GM18517 (cell line): ENCODE results near the gene MRGPRF.

ENCODE experiments used
- ATAC-seq: cut with Tn5 transposase; IDR thresholded peaks from one replicate; pipeline ENCODE4 v1.9.1; 2021; ENCODE audit warnings: mild to moderate bottlenecking, moderate library complexity; ENCODE audit not compliant: unreplicated experiment

MRGPRF gene, protein sequence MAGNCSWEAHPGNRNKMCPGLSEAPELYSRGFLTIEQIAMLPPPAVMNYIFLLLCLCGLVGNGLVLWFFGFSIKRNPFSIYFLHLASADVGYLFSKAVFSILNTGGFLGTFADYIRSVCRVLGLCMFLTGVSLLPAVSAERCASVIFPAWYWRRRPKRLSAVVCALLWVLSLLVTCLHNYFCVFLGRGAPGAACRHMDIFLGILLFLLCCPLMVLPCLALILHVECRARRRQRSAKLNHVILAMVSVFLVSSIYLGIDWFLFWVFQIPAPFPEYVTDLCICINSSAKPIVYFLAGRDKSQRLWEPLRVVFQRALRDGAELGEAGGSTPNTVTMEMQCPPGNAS

DNA sequence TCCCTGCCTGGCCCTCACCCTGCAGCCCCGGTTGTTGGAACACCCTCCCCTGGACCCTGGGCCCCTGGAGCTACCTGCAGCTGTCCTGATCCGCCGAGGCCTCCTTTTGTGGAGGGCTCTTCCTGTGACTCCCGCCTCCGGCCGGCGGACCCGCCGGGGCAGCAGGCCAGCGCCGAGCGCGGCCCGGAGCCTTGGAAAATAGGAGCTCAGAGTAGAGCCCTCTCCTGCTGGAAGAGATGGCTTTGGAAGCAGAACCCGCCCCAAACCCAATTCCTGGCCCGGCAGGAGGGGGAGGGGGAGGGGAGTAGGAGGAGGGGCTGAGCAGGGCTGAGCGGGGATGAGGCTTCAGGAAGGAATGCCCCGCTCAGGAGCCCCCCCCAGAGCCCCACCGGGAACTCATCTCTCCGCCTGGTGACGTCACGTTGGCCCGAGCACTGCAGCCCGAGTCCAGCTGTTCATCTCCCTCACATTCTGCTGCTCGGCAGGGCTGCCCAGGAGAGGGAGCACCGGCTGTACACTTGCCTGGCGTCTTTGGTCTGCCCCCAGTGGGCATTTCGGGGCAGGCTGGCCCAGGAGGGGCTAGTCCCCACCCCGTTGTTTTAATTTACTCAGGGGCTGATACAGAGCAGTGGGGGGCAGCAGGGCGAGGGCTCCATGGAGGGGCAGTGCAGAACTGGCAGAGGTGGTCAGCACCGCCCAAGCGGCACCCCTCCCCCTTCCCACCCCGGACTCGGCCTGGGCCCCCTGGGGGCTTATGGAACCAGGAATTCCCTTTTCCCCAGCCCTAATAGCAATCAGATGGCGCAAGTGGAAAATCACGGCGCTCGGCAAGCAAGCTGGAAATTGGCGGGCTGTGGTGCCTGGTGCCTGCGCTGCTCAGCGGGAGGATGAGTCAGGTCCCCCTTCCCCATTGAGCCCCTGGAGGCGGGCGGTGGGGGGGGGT is at the start of gene MRGPRF:
MRGPRF (minus strand) TSS at position 238 of the 943 bp plus-strand sequence. CDS start 3,345 bp downstream, outside the sequence.
- ATAC-seq: no peak

DNA sequence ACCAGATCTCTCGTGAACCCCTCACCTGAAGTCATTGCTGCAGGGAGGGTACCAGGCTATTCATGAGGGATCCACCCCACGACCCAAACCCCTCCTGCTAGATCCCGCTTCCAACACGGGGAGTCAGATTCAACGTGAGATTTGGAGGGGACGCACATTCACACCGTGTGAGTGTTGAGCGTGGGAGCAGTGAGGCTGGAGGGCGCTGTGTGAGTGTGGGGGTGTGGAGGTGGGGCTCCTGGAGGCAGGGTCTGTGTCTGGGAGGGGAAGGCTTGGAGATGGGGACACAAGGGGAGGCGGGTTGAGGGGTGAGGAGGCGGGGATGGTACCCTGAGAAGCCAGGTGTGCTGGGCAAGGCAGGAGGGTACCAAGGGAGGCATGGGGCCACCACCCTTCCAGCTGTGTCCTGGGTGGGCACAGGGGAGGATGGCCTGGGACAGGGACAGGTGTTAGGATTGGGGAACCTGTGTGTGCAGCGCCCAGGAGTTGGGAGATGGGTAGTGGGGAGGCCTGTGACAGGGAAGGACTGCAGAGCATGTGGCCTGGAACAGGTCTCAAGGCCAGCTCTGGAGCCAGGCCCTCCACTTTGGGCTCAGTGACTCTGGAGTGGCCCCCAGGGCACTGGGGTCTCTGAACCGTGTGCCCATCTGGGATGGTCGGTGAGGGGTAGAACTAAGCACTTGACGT is 49.3 kb upstream of the MRGPRF start:
- no peak for ATAC-seq

DNA sequence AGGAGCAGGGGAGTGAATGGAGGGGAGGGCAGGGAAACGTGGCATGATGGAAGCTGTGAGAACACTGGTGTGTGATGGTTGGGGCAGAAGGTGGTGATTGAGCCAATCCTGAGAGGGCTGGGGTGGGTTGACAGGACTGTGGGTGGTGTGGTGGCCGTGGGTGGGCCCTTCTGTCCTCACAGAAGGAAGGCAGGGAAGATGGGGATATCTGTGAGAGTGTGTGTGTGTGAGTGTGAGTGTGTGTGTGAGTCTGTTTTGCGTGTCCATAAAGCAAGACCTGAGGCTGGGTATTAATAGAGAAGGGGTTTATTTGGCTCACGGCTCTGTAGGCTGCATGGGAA is 48.6 kb upstream of the MRGPRF start:
- no peak for ATAC-seq

DNA sequence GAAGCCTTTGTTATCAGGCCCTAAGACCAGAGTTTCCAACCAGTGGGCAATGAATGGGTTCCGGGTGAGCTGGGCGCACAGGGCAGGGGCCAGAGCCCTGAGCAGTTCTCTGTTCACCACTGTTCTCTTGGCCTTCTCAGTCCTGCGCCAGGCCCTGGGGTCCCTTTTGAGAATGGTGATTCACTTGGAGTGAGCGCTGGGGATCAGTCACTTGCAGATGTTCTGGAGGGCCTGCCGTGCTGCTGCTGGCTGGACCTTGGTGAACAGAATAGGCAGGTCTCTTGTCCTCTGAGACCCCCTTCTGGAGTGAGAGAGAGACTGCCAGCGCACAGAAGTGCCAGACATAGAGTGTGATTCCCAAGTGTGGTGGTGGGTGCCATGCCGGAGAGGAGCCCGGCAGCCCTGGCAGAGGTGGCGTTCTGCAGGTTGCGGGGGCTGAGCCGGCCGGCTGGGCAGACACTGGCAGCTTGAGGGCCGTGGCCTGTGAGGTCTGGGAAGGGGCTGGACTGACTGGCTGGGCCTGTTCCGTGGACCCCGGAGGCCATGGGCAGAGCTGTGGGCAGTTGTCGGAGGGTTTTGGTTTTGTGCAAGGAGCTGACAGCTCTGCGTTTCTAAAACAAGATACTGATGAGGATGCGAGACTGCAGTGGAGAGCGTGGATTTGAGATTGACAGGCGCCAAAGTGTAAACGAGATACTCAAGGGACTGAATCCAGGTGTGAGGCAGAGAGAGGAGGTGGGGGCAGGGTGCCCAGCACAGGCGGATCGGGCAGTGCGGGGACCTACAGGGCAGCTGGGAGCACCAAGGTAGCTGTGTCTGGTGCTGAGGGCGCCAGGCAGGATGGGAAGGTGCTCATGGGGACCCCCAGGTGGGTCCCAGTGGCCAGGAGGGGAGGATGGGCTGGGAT is 48.0 kb upstream of the MRGPRF start:
- ATAC-seq: no peak

DNA sequence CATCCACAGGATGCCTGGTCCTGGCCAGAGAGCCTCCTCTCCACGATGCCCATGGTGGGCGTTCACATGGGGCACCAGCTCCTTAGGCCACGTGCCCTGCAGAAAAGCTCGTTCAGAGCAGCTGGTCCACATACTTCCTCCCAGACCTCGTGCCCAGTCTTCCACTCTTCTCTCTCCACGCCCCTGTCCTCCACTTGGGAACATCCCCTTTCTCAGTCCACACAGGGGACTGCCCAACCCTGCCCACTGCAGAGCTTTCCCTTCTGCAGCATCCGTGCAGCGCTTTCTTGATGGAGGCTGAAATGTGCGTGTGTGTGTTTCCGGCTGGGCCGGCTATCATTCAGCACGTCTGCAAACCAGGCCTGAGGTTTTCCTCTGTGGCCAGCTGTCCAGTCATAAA is 46.9 kb upstream of the MRGPRF start:
- no peak for ATAC-seq

DNA sequence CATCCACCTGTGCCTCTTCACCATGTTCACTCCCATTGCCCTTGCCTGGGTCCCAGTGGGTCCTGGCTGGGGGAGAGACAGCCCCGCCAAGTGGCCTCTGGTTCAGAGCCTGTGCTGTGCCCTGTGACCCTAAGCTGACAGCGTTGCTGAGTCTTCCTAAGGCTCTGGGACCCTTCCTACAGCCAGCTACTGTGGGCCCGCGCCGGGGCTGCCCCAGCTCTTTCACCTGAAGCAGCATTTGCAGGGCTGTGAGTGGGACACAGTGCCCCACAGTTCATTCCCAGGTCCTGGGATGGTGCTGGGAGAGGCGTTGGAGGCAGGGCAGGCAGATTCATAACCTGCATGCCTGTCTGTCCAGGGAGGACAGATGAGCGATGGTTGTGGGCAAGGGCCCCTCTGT is 46.4 kb upstream of the MRGPRF start:
- ATAC-seq: no peak

DNA sequence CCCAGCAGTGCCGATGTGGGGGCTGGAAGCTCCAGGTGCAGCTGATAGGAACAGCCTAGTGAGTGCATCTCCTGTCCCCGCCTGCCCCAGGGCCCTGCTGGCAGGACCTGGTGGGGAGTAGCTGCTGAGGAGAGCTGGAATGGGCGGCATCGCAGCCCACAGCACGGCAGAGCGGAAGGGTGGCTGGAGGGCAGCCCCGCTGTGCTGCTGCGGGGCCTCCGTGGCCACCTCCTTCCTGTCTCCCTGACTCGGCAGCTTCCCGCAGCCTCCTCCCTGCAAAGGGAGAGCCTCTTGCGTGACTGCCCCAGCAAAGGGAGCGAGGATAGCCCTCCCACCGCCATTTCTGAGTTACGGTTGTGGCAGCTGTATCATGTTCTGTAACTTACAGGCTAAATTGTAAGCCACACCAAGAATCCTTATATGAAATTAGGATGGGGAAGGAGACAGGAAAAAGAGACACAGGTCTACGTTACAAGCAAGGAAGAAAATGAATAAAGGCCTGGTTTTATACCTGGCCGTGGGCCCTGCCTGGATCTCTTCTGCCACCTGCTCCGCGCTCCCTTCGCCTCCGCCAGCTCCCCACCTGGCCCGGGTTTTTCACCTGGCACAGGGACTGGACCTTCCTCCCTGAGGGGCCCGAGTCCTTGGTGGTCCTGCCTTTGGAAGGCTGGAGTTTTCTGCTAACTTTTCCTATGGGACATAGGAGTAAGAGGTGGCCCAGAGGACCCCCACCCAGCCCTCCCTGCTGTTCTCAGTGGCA is 45.6 kb upstream of the MRGPRF start:
- no peak for ATAC-seq

DNA sequence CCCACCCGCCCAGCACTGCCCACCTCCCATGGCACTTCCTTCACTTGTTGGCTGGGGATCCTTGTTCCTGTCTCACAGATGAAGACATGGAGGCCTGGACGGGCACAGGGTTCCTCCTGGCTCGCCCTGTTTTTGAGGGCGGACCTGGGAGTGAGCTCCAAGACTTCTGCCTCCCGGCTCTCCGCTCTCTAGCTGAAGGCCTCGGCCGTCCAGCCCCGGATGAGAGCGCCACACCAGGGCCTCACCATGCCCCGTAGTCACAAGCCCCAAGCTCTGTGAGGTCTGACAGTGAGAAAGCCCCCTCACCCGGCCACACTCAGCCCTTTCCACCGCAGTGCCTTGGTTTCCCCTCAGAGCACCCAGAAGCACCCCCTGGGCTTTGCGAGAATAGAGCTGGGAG is 44.8 kb upstream of the MRGPRF start:
- ATAC-seq: no peak

DNA sequence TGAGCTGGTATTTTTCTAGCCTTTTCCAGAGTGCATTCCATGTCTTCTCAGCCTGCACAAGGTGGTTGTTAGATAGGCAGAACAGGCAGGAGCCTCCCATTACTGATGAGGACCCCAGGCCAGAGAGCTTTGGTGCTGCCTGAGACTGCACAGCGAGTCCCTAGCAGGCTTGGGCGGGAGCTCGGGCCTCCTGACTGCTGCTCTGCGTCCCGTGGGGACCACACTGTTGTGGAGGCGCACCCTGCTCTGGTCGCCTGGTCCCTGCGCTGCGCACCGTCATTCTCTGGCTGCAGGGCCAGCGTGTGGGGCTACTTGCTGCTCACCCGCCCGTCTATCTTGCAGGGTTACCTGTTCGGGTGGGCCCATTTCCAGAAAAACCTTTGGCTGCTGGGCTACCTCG is 44.2 kb upstream of the MRGPRF start:
- ATAC-seq: no peak

DNA sequence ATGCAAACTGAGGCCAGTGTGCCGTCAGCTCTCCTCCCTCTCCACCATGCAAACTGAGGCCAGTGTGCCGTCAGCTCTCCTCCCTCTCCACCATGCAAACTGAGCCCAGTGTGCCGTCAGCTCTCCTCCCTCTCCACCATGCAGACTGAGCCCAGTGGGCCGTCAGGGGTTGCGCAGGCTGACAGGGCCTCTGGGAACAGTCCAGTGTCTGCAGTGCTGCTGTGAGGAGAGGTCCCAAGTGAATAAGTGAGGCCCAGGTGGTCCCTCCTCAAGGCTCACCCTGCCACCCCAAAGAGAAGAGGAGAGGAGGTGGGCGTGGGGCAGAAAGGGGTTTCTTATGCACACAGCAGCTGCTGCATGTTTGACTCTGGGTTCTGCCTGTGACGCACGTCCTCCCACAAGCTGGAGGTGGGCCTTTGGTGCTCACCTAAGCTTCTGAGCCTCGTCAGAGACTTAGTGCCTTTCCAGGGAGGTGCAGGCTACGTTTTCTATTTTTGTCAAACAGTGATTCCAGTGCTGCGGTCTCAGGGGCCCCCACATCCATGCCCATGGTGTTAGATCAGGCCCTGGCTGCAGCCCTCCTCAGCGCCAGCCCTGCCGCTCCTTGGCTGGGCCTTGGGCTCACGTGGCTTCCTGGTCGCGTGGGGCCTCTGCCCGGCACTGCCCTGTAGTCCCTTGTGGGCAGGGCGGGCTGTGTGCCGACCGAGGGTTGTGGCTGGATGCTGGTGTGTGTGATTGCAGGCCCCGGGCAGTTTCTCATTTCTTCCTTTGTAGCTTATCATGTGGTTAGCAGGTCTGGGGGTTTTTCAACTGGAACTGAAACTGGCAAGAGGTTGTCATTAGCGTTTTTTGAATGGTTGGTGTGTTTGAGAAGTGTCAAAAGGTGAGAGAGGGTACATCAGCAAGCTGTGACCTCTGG is 42.8 kb upstream of the MRGPRF start:
- peak; percentile 85 for ATAC-seq

DNA sequence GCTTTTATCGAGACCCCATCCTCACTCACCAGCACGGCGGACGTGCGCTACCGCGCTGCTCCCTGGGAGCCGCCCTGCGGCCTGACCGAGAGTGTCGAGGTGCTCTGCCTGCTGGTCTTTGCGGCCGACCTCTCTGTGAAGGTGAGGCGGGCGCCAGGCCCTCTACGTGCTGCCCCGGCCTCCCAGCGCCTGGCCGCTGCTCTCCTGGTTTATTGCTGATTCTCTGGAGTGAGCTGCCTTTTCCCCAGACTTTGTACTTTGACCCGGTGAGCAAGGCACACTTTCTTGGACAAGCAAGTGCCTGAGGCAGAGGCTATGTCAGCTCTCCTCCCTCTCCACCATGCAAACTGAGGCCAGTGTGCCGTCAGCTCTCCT is 42.2 kb upstream of the MRGPRF start:
- no peak for ATAC-seq

DNA sequence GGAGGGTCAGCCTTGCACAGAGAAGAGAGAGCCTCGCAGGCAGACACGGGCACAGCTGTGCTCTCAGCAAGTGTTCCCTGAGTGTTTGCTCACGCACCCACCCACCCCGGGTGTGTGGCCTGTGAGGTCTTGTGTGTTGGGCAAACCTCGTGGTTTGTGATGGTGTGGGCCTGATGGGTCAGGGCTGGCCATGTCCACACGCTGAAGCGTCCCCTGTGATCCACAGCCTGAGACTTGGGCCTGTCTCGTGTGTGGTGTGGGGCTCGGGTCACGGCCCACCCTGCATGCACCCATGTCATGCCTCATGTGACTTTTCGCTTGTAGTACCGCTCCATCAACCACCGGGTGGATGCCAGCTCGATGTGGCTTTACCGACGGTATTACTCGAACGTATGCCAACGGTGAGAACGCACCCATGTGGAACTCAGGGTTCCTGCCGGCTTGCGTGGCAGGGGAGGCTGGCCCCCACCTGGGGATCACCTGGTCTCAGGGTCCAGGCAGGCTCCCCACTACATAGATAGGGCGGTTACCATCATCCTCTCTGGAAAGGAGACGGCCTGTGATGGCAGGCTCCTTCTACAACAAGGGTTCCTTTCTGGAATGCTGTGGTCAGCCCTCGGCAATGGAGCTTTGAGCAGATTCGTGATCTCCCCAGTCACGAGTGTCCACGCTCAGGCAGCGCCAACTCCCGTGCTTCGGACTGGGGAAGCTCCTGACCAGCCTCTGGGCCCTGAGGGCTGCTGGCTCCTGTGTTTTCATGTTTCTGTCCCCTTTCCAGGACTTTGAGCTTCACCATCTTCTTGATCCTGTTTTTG is 41.6 kb upstream of the MRGPRF start:
- no peak for ATAC-seq

DNA sequence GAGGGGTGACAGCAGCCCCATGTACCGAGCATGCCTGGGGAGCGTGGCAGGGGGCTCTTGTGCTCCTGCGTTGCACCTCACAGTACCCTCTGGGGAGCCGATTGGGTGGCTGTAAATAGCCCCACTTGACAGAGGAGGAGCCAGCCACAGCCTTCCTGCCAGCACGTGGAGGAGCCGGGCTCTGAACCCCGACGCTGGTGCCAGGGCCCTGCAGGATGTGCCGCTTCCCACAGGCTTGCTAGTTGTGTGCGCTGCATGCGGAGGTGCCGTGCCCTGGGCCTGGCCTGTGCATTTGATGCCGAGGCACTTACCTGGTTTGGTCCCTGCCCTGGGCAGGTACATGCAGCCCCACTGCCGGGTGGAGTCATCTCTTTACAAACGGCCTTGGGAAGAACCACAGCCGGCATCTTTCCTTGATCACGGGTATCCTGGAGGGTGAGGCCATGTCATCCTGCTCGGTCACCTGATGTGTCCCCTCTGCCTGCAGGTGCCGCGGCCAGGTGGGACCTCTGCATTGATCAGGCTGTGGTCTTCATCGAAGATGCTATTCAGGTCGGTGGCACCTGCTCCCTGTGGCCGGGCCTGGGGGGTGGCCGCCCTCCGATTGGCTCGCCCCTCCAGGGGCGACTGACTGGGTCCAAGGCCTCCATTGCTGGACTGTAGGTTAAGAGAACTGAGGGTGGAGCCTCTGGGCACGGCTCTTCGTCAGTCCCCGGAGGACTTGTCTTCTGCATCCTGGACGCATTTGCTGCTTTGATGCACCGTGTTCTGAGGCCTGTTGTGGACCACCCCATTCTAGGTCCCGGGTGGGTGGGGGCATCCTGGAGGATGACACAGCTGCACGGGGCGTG is 40.7 kb upstream of the MRGPRF start:
- ATAC-seq: no peak

DNA sequence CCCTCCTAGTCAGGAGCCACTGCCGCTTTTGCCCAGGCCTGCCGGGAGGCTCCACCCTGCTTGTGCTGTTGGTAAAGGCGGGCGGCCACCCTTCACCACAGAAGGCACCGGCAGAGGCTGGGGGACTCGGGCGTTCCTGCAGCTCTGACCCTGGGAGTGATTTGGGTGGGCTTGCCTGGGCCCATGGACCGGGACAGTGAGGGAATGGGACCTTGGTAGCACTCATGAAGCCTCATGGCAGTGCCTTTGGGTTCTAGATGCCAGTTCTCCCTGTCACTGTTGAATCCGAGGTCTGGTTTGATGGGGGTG is 40.1 kb upstream of the MRGPRF start:
- ATAC-seq: no peak

DNA sequence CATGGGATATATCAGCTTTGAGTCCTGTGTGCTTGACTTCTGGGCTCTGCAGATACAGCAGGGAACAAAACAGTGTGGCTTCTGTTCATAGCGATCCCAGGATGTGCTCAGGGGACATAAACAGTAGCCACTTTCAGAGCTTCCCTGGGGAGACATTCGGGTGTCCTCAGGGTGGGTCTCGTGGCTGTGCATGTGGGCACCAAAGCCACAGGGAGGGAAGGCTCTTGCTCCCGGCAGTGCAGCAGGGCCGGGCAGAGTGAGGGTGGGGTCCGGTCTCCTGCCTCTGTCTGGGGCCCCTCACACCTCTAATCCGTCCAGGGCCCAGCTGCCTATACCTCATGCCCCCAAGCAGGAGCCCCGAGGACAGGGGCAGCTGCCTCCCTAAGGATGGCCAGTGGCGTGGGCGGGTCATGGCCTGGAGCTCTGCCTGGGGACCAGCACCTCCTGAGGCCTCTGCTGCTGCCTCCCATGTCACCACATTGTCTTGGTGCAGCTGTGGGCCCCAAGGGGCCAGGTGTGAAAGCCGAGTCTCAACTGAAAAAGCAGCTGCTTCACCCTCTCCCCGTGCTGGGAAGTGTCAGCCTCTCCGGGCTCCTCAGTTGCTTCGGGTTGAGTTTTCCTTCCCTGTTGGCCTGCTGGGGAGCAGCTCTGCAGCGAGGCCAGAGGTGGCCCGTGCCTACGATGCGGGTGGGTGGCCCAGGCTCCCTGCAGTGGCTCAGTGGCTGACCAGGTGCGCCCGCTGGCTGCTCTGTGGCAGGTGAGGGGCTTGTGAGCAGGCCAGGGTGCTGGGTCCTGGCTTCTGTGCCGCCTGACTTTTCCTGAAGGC is 39.5 kb upstream of the MRGPRF start:
- ATAC-seq: no peak
